ENCODE measurements around the gene ARID5B. TPM values are rescaled to one million over a fixed set of nuclear protein-coding genes. Genes with fewer than 3 reads are reported as not detected.

The ARID5B gene
- total RNA-seq, 1 experiment from 2014 or later: 0.04 TPM

- Mint-ChIP-seq H3K27ac (no peak overlapping the region), H3K4me1 (peaks cover 13% of the 10 kb centered on the region in 2 experiments; a peak in 3 of 4 replicates), H3K27me3 (ENCODE audit: low read depth) (no peaks in the 10 kb centered on the region), H3K36me3 (ENCODE audit: insufficient read depth in 1 of 3, low read depth in 3 of 3) (no peaks in the 10 kb centered on the region), H3K9me3 (no peaks in the 10 kb centered on the region), H3K4me3 (no peak overlapping the region)
- no peak overlapping the region for H2BK120ac ChIP-seq (ENCODE audit: low read depth, low read length, poor library complexity, severe bottlenecking)
- H2BK12ac ChIP-seq (ENCODE audit: insufficient read length, low read depth, low read length): no peak overlapping the region
- H2AK5ac ChIP-seq (ENCODE audit: insufficient read length, low read length): no peak overlapping the region
- H4K5ac ChIP-seq (ENCODE audit: insufficient read length, low read depth, low read length): no peak overlapping the region
- H3K4ac ChIP-seq (ENCODE audit: low read depth, low read length): no peak overlapping the region
- H3K27me3 ChIP-seq (ENCODE audit: insufficient read depth, low read length): no peaks in the 10 kb centered on the region
- DNase-seq: no peak
- no peaks in the 10 kb centered on the region for H3K79me2 ChIP-seq (ENCODE audit: insufficient read depth, low read length)
- no peak overlapping the region for H4K91ac ChIP-seq (ENCODE audit: insufficient read length, low read depth, low read length)
- H3K4me2 ChIP-seq (ENCODE audit: insufficient read depth, insufficient read length, low read length): no peak overlapping the region
- no peak overlapping the region for H2BK15ac ChIP-seq (ENCODE audit: low read depth, low read length)
- H3K23me2 ChIP-seq (ENCODE audit: insufficient read length, low read depth, low read length, poor library complexity, severe bottlenecking): no peaks in the 10 kb centered on the region
- no CpG with 5 or more reads among the region's 8 CpGs for WGBS (ENCODE audit: extremely low coverage, insufficient read length, low lambda C conversion rate)
- TF ChIP-seq, protein P1, sequence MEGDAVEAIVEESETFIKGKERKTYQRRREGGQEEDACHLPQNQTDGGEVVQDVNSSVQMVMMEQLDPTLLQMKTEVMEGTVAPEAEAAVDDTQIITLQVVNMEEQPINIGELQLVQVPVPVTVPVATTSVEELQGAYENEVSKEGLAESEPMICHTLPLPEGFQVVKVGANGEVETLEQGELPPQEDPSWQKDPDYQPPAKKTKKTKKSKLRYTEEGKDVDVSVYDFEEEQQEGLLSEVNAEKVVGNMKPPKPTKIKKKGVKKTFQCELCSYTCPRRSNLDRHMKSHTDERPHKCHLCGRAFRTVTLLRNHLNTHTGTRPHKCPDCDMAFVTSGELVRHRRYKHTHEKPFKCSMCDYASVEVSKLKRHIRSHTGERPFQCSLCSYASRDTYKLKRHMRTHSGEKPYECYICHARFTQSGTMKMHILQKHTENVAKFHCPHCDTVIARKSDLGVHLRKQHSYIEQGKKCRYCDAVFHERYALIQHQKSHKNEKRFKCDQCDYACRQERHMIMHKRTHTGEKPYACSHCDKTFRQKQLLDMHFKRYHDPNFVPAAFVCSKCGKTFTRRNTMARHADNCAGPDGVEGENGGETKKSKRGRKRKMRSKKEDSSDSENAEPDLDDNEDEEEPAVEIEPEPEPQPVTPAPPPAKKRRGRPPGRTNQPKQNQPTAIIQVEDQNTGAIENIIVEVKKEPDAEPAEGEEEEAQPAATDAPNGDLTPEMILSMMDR (conservative IDR thresholded peaks at IDR 0.05): no peak
- no peak overlapping the region for H2BK20ac ChIP-seq (ENCODE audit: low read depth, low read length, poor library complexity, severe bottlenecking)
- H3K14ac ChIP-seq (ENCODE audit: insufficient read depth, low read length): no peak overlapping the region
- H3K23ac ChIP-seq (ENCODE audit: insufficient read length, low read depth, low read length): no peak overlapping the region
- no peaks in the 10 kb centered on the region for H3K9me3 ChIP-seq (ENCODE audit: control insufficient read depth, low read depth, low read length)
- H2BK5ac ChIP-seq (ENCODE audit: insufficient read length, low read length): no peak overlapping the region
- no peaks in the 10 kb centered on the region for H3K79me1 ChIP-seq (ENCODE audit: insufficient read depth, low read depth, low read length, poor library complexity, severe bottlenecking)
- H4K8ac ChIP-seq (replicated peaks; ENCODE audit: insufficient read length, low read depth, low read length): no peak overlapping the region
- no peaks in the 10 kb centered on the region for H4K20me1 ChIP-seq (ENCODE audit: control insufficient read depth, insufficient read depth, insufficient read length)
- no peak overlapping the region for H3K27ac ChIP-seq (ENCODE audit: insufficient read length, low read depth, low read length)
- no peak overlapping the region for H3K18ac ChIP-seq (ENCODE audit: insufficient read length, low read depth, low read length)
- H3T11ph ChIP-seq (ENCODE audit: low read length): no peak overlapping the region
- no peak overlapping the region for H2AFZ ChIP-seq (ENCODE audit: low read length)
- H3K4me1 ChIP-seq (ENCODE audit: insufficient read depth, low read length): no peaks in the 10 kb centered on the region
- H3K9ac ChIP-seq (ENCODE audit: extremely low read depth, insufficient read length, low read length): no peak overlapping the region
- no peak overlapping the region for H3K56ac ChIP-seq (ENCODE audit: insufficient read length, low read depth, low read length)
These were observed 168.1 kb downstream of the ARID5B start for GRCh38 chr10:62069452-62070178.
